H9 (cell line): ENCODE results near the gene THAP5. TPM values are rescaled to one million over a fixed set of nuclear protein-coding genes. Genes with fewer than 3 reads are reported as not detected.

Source experiments
- DNase-seq: peaks from one replicate; pipeline ENCODE4 v3.0.0-alpha.2; 2017
- H2AFZ ChIP-seq: one replicate; pipeline ENCODE4 v1.6.1; 2013; ENCODE audit warnings: mild to moderate bottlenecking, low read length, control low read depth, moderate library complexity
- H2AK5ac ChIP-seq: 2 replicates; pipeline ENCODE4 v1.6.1; 2013; ENCODE audit warnings: low read length, control low read depth, mixed read lengths; ENCODE audit not compliant: insufficient read length
- H2BK120ac ChIP-seq: one replicate; pipeline ENCODE4 v1.6.1; 2013; ENCODE audit warnings: low read depth, mild to moderate bottlenecking, low read length, control low read depth, inconsistent platforms; ENCODE audit not compliant: poor library complexity, severe bottlenecking
- H2BK12ac ChIP-seq: 2 replicates; pipeline ENCODE4 v1.6.1; 2013; ENCODE audit warnings: low read length, control low read depth, mixed read lengths, low read depth; ENCODE audit not compliant: insufficient read length
- H2BK15ac ChIP-seq: 2 replicates; pipeline ENCODE4 v1.6.1; 2013; ENCODE audit warnings: low read depth, low read length, control low read depth
- H2BK20ac ChIP-seq: one replicate; pipeline ENCODE4 v1.6.1; 2013; ENCODE audit warnings: low read depth, mild to moderate bottlenecking, low read length, control low read depth, inconsistent platforms; ENCODE audit not compliant: poor library complexity, severe bottlenecking
- H2BK5ac ChIP-seq: 2 replicates; pipeline ENCODE4 v1.6.1; 2013; ENCODE audit warnings: low read length, control low read depth, mixed read lengths; ENCODE audit not compliant: insufficient read length
- H3K14ac ChIP-seq: 2 replicates; pipeline ENCODE4 v1.6.1; 2013; ENCODE audit warnings: low read length, control low read depth; ENCODE audit not compliant: insufficient read depth
- H3K18ac ChIP-seq: 2 replicates; pipeline ENCODE4 v1.6.1; 2013; ENCODE audit warnings: low read depth, mild to moderate bottlenecking, mixed read lengths, low read length, control low read depth; ENCODE audit not compliant: insufficient read length
- H3K23ac ChIP-seq: 2 replicates; pipeline ENCODE4 v1.6.1; 2013; ENCODE audit warnings: low read length, control low read depth, mixed read lengths, low read depth; ENCODE audit not compliant: insufficient read length
- H3K23me2 ChIP-seq: 2 replicates; pipeline ENCODE4 v1.6.1; 2013; ENCODE audit warnings: low read depth, mild to moderate bottlenecking, mixed read lengths, low read length, control low read depth; ENCODE audit not compliant: insufficient read length, poor library complexity, severe bottlenecking
- H3K27ac ChIP-seq: 2 replicates; pipeline ENCODE4 v1.5.1; 2013; ENCODE audit warnings: low read length, control low read depth, mixed read lengths, low read depth; ENCODE audit not compliant: insufficient read length
- H3K27me3 ChIP-seq: 2 replicates; pipeline ENCODE4 v1.6.1; 2013; ENCODE audit warnings: low read length, control low read depth, inconsistent platforms; ENCODE audit not compliant: insufficient read depth
- H3K4ac ChIP-seq: 2 replicates; pipeline ENCODE4 v1.6.1; 2013; ENCODE audit warnings: low read depth, mild to moderate bottlenecking, control low read depth, inconsistent platforms, low read length, moderate library complexity
- H3K4me1 ChIP-seq: 2 replicates; pipeline ENCODE4 v1.6.1; 2013; ENCODE audit warnings: low read length, control low read depth, inconsistent platforms; ENCODE audit not compliant: insufficient read depth
- H3K4me2 ChIP-seq: 2 replicates; pipeline ENCODE4 v1.6.1; 2013; ENCODE audit warnings: low read length, control low read depth, mixed read lengths; ENCODE audit not compliant: insufficient read length, insufficient read depth
- H3K56ac ChIP-seq: 2 replicates; pipeline ENCODE4 v1.6.1; 2013; ENCODE audit warnings: low read depth, mild to moderate bottlenecking, mixed read lengths, low read length, control low read depth; ENCODE audit not compliant: insufficient read length
- H3K79me1 ChIP-seq: 2 replicates; pipeline ENCODE4 v1.6.1; 2013; ENCODE audit warnings: low read depth, mild to moderate bottlenecking, moderate library complexity, low read length, control low read depth, inconsistent platforms; ENCODE audit not compliant: insufficient read depth, poor library complexity, severe bottlenecking
- H3K79me2 ChIP-seq: 2 replicates; pipeline ENCODE4 v1.6.1; 2013; ENCODE audit warnings: low read length, control low read depth, inconsistent platforms; ENCODE audit not compliant: insufficient read depth
- H3K9ac ChIP-seq: 2 replicates; pipeline ENCODE4 v1.6.1; 2013; ENCODE audit warnings: low read length, control low read depth, mixed read lengths; ENCODE audit not compliant: insufficient read length; ENCODE audit errors: extremely low read depth
- H3K9me3 ChIP-seq: one replicate; pipeline ENCODE4 v1.6.1; 2013; ENCODE audit warnings: low read depth, low read length, inconsistent platforms; ENCODE audit not compliant: control insufficient read depth
- H3T11ph ChIP-seq: one replicate; pipeline ENCODE4 v1.6.1; 2013; ENCODE audit warnings: mild to moderate bottlenecking, low read length, control low read depth, inconsistent platforms
- H4K20me1 ChIP-seq: one replicate; pipeline ENCODE4 v1.6.1; 2013; ENCODE audit not compliant: control insufficient read depth, insufficient read length, insufficient read depth
- H4K5ac ChIP-seq: 2 replicates; pipeline ENCODE4 v1.6.1; 2013; ENCODE audit warnings: low read depth, mild to moderate bottlenecking, mixed read lengths, low read length, control low read depth; ENCODE audit not compliant: insufficient read length
- H4K8ac ChIP-seq: replicated peaks from 2 replicates; pipeline ENCODE4 v1.6.1; 2013; ENCODE audit warnings: low read length, control low read depth, mixed read lengths, low read depth; ENCODE audit not compliant: insufficient read length
- H4K91ac ChIP-seq: 2 replicates; pipeline ENCODE4 v1.6.1; 2013; ENCODE audit warnings: low read depth, mild to moderate bottlenecking, moderate library complexity, mixed read lengths, low read length, control low read depth; ENCODE audit not compliant: insufficient read length
- H3K27ac Mint-ChIP-seq, 3 experiments: 2 replicates in 2 of 3; 3 replicates in 1 of 3; pipeline ENCODE4 v1.8.0; 2020 to 2021; ENCODE audit warnings: mixed read lengths in 3 of 3, mild to moderate bottlenecking in 1 of 3, moderate library complexity in 1 of 3
- H3K27me3 Mint-ChIP-seq: 2 replicates; pipeline ENCODE4 v1.8.0; 2021; ENCODE audit warnings: low read depth, mild to moderate bottlenecking, moderate library complexity, mixed read lengths
- H3K36me3 Mint-ChIP-seq, 3 experiments: 2 replicates in 2 of 3; 3 replicates in 1 of 3; pipeline ENCODE4 v1.8.0; 2020 to 2021; ENCODE audit warnings: low read depth in 3 of 3, mixed read lengths in 3 of 3; ENCODE audit not compliant: insufficient read depth in 1 of 3
- H3K4me1 Mint-ChIP-seq, 2 experiments: 2 replicates each; pipeline ENCODE4 v1.8.0; 2020; ENCODE audit warnings: mixed read lengths in 2 of 2
- H3K4me3 Mint-ChIP-seq, 2 experiments: 2 replicates in 1 of 2; 3 replicates in 1 of 2; pipeline ENCODE4 v1.8.0; 2020 to 2021; ENCODE audit warnings: mild to moderate bottlenecking in 2 of 2, mixed read lengths in 2 of 2, moderate library complexity in 1 of 2
- H3K9me3 Mint-ChIP-seq, 2 experiments: 2 replicates in 1 of 2; 3 replicates in 1 of 2; pipeline ENCODE4 v1.8.0; 2020; ENCODE audit warnings: mild to moderate bottlenecking in 2 of 2, mixed read lengths in 2 of 2, moderate library complexity in 1 of 2
- WGBS: extraction: QIAGEN DNeasy Blood & Tissue Kit; methylation state at CpG from one replicate; pipeline ENCODE4 v1.1.7; 2013; ENCODE audit warnings: missing lambda C conversion rate, low lambda C conversion rate, mixed read lengths; ENCODE audit not compliant: insufficient read length; ENCODE audit errors: extremely low coverage; 5-methylcytosine and 5-hydroxymethylcytosine counted together
- total RNA-seq: library from RNA; stranded (reverse); gene quantifications from 2 replicates; pipeline ENCODE4 v1.2.1, GENCODE V29; 2021
- TF ChIP-seq, protein P1 (sequence below): fragments of 200-600 bp; sonication (generic); conservative IDR thresholded peaks from 3 replicates; pipeline ENCODE4 v1.8.0; 2021; ENCODE audit warnings: antibody characterized with exemption, mild to moderate bottlenecking

The THAP5 gene
- total RNA-seq, 1 experiment from 2014 or later, result 20.6 TPM

DNA sequence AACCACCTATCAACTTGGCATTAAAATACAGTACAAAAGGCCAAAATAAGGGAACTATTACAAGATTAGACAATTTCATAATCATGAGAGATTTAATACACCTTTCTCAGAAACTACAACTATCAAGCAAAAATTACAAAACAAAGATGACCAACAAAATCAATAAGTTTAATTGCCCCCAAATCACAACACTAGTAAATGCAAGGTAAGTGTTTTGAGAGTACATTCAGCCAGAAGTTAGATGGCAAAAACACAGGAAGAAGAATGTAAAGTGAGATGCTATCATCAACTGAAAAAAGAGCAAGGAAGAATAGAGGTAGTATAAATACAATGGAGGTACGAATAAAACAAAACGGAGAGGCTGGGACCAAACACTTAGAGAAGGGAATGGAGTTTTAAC lies 46.7 kb downstream of the THAP5 start:
- Histone ChIP-seq H3T11ph (no peak overlapping the region), H2BK120ac (no peak overlapping the region), H2BK12ac (no peak overlapping the region), H3K23ac (no peak overlapping the region), H2AFZ (no peak overlapping the region), H3K27me3 (no peaks in the 10 kb centered on the region), H3K9me3 (no peaks in the 10 kb centered on the region), H3K4ac (no peak overlapping the region), H3K4me1 (peaks cover 4% of the 10 kb centered on the region; the same call in 1 of the 2 replicates), H4K5ac (no peak overlapping the region), H3K79me2 (0 out of 2 replicates have a peak, but pooled peaks cover 2% of the 10 kb centered on the region), H3K79me1 (no peaks in the 10 kb centered on the region), H4K91ac (no peak overlapping the region), H3K18ac (no peak overlapping the region), H3K23me2 (peaks cover 7% of the 10 kb centered on the region), H3K4me2 (no peak overlapping the region), H3K9ac (no peak overlapping the region), H3K27ac (no peak overlapping the region), H3K56ac (no peak overlapping the region), H2BK5ac (no peak overlapping the region), H3K14ac (no peak overlapping the region), H2BK20ac (no peak overlapping the region), H2BK15ac (no peak overlapping the region), H2AK5ac (no peak overlapping the region), H4K20me1 (no peaks in the 10 kb centered on the region), H4K8ac (no peak overlapping the region)
- TF ChIP-seq, protein P1, sequence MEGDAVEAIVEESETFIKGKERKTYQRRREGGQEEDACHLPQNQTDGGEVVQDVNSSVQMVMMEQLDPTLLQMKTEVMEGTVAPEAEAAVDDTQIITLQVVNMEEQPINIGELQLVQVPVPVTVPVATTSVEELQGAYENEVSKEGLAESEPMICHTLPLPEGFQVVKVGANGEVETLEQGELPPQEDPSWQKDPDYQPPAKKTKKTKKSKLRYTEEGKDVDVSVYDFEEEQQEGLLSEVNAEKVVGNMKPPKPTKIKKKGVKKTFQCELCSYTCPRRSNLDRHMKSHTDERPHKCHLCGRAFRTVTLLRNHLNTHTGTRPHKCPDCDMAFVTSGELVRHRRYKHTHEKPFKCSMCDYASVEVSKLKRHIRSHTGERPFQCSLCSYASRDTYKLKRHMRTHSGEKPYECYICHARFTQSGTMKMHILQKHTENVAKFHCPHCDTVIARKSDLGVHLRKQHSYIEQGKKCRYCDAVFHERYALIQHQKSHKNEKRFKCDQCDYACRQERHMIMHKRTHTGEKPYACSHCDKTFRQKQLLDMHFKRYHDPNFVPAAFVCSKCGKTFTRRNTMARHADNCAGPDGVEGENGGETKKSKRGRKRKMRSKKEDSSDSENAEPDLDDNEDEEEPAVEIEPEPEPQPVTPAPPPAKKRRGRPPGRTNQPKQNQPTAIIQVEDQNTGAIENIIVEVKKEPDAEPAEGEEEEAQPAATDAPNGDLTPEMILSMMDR, result no peak
- H3K27ac Mint-ChIP-seq, result peak overlapping the region in 1 of 3 experiments; percentile 14; a peak in 2 of 7 replicates
- peaks cover 4 to 13% (median 8%) of the 10 kb centered on the region in 3 experiments; a peak in 5 of 7 replicates for H3K36me3 Mint-ChIP-seq
- WGBS, result no CpG with 5 or more reads among the region's 2 CpGs
- peak overlapping the region in 1 of 2 experiments; percentile 10; a peak in 2 of 5 replicates for H3K4me3 Mint-ChIP-seq
- H3K27me3 Mint-ChIP-seq, result no peaks in the 10 kb centered on the region
- DNase-seq, result no peak
- H3K4me1 Mint-ChIP-seq, result peaks cover 41 to 56% of the 10 kb centered on the region in 2 experiments
- peaks cover 0 to 2% of the 10 kb centered on the region in 2 experiments; a peak in 1 of 5 replicates for H3K9me3 Mint-ChIP-seq
